Stimulated activated CD4-positive, alpha-beta T cell treated with anti-CD3 and anti-CD28 coated beads, TNF-alpha, amount 100 ng/mL, for 1 hour (primary cell): Measurements from ENCODE around the gene USP2.

Experiments
- DNase-seq, 3 donors: peaks; one replicate each; pipeline ENCODE4 v3.0.0-alpha.2; 2020; ENCODE audit warnings: low read depth in 3 of 3, low spot score in 1 of 3

Gene USP2

DNA sequence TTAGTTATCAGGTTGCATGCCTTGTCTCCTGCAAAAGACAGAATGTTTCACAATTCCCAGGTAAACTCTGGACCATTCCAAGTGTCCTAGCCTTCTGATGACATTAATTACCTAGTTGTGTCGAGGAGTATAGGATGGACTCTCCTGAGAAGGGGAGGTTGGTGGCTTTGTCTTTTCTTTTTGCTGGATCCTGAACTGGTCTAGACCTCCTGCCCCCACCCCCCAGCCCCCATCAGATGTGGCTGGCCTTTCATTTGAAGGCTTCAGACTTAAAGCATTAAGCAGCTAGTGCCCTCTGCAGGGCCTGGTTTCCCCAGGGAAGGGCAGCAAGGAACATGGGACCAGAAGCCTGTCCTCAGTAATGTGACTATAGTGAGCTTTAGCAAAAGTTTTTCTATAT lies 74.3 kb downstream of the USP2 start:
- DNase-seq = no peak

DNA sequence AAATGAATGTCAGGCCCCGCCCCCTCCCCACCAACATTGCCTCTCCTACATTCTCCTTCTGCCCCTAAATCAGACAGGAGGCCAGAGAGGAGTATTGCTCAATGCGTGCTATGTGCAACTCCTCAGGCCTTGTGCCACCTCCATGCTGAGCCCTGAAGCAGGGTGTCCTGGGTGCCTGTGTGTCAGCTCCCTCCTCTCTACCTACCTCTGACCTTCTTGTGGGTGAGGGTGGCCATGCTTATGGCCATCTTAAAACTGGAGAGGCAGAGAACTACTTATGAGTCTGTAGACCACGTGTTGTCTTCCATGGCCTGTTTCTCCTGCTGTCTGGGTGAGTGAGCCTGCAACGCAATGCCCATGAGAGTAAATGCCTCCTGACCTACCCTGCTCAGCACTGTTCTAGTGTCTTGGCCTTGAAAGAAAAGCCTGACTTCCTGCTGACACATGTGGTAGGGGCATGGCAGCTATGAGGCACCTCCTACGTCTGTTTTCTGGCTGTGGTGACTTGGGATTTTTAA lies 75.1 kb downstream of the USP2 start:
- no peak for DNase-seq

- no peak for DNase-seq
Observed at GRCh38 chr11:119305556-119306372, 75.7 kb downstream of the USP2 start.
